HepG2 (cell line): Measurements from ENCODE around the gene DYRK2. TPM values are rescaled to one million over a fixed set of nuclear protein-coding genes. Genes with fewer than 3 reads are reported as not detected.
A peak's percentile ranks its signal among the peaks of the same experiment; 100 is the strongest.

Source experiments
- ATAC-seq: fragments of 200-7000 bp; cut with Tn5 transposase; 3 replicates; pipeline ENCODE4 v1.9.1; 2020; ENCODE audit warnings: mild to moderate bottlenecking, moderate library complexity
- BruUV-seq: library from RNA; stranded (reverse); fragments of 400-500 nt; replicated peaks from 2 replicates; lab custom pipeline; 2021; lab: Mats Ljungman, UMichigan
- CTCF ChIA-PET: fragments of 300-600 bp; formaldehyde crosslinking; extraction: SDS; loops from one replicate; lab custom pipeline; 2021; ENCODE audit warnings: low total read pairs, inconsistent platforms, low intra/inter-chr PET ratio; lab: Yijun Ruan, JAX
- POLR2A ChIA-PET: fragments of 350-600 bp; sonication (Branson Sonifier 250); formaldehyde crosslinking; loops from one replicate; lab custom pipeline; 2020; ENCODE audit warnings: antibody characterized with exemption, inconsistent platforms; lab: Yijun Ruan, JAX
- DNase-seq: peaks from one replicate; pipeline ENCODE4 v3.0.0-alpha.2; 2015; ENCODE audit warnings: low spot score
- FAIRE-seq: peaks from 3 replicates; lab custom pipeline; 2011; peaks lifted over from hg19 to GRCh38; lab: Jason Lieb, UNC
- H2AFZ ChIP-seq: one replicate; pipeline ENCODE4 v1.6.1; 2011; ENCODE audit warnings: low read length, inconsistent platforms
- H3K27ac ChIP-seq: fragments of 300-600 bp; 3 replicates; pipeline ENCODE4 v1.8.0; 2011; ENCODE audit warnings: mixed run types, mild to moderate bottlenecking, mixed read lengths, low read length, inconsistent platforms; ENCODE audit not compliant: insufficient read depth; ENCODE audit errors: extremely low read length
- H3K27me3 ChIP-seq, 2 experiments: fragments of 200-600 bp in 1 of 2; 2 replicates in 1 of 2; 3 replicates in 1 of 2; pipeline versions ENCODE4 v1.6.0 to v1.8.0; 2011; ENCODE audit warnings: low read length in 2 of 2, mild to moderate bottlenecking in 2 of 2, moderate library complexity in 2 of 2, inconsistent platforms in 1 of 2; ENCODE audit not compliant: insufficient read depth in 2 of 2, control insufficient read depth in 1 of 2
- H3K36me3 ChIP-seq, 2 experiments: fragments of 200-600 bp in 1 of 2; replicated peaks in 1 of 2; 2 replicates in 1 of 2; 3 replicates in 1 of 2; pipeline versions ENCODE4 v1.5.1 to v1.8.0; 2011; ENCODE audit warnings: low read length in 2 of 2, inconsistent platforms in 1 of 2; ENCODE audit not compliant: insufficient read depth in 2 of 2, control insufficient read depth in 1 of 2
- H3K4me1 ChIP-seq: 2 replicates; pipeline ENCODE4 v1.5.1; 2012; ENCODE audit warnings: low read length, inconsistent platforms; ENCODE audit not compliant: insufficient read depth
- H3K4me2 ChIP-seq: 2 replicates; pipeline ENCODE4 v1.6.0; 2011; ENCODE audit warnings: low read depth, low read length, inconsistent platforms
- H3K4me3 ChIP-seq, 3 experiments: fragments of 200-600 bp in 1 of 3; sonication (generic), shearing (Covaris generic) in 1 of 3; replicated peaks in 1 of 3; 2 replicates each; pipeline ENCODE4 v1.5.1; 2011 to 2016; ENCODE audit warnings: low read length in 3 of 3, inconsistent platforms in 2 of 3, low read depth in 2 of 3, mild to moderate bottlenecking in 2 of 3, control low read depth in 1 of 3, mixed read lengths in 1 of 3; ENCODE audit not compliant: insufficient read depth in 1 of 3
- H3K79me2 ChIP-seq: one replicate; pipeline ENCODE4 v1.6.1; 2011; ENCODE audit warnings: low read length, inconsistent platforms; ENCODE audit not compliant: insufficient read depth
- H3K9ac ChIP-seq: 2 replicates; pipeline ENCODE4 v1.6.0; 2011; ENCODE audit warnings: mild to moderate bottlenecking, low read depth, low read length, inconsistent platforms; ENCODE audit not compliant: insufficient read depth
- H3K9me3 ChIP-seq: 2 replicates; pipeline ENCODE4 v1.5.1; 2012; ENCODE audit warnings: mild to moderate bottlenecking, low read length
- H4K20me1 ChIP-seq: 2 replicates; pipeline ENCODE4 v1.6.0; 2011; ENCODE audit warnings: inconsistent platforms, mild to moderate bottlenecking, low read length, moderate library complexity; ENCODE audit not compliant: insufficient read depth
- FOXA1 ChIP-seq, 2 experiments: fragments of 450-650 bp in 1 of 2; sonication (generic) in 1 of 2; formaldehyde crosslinking in 1 of 2; IDR thresholded peaks; 2 replicates each; pipeline versions ENCODE4 v1.4.0 to v1.6.1; 2016 to 2020; ENCODE audit warnings: missing genetic modification reagents in 1 of 2
- FOXA3 ChIP-seq: IDR thresholded peaks from 2 replicates; pipeline ENCODE4 v1.6.1; 2016; ENCODE audit warnings: missing genetic modification reagents, missing compliant biosample characterization
- FOXP1 ChIP-seq, 2 experiments: fragments of 450-650 bp in 1 of 2; IDR thresholded peaks; 2 replicates each; pipeline ENCODE4 v1.6.1; 2017 to 2018; ENCODE audit warnings: antibody characterized with exemption in 1 of 2
- ISL2 ChIP-seq: sonication (generic); formaldehyde crosslinking; IDR thresholded peaks from 2 replicates; pipeline ENCODE4 v1.5.0; 2020; ENCODE audit warnings: missing genetic modification reagents
- SNAPC4 ChIP-seq: sonication (generic); formaldehyde crosslinking; IDR thresholded peaks from 2 replicates; pipeline ENCODE4 v1.4.0; 2020; ENCODE audit warnings: mild to moderate bottlenecking, missing genetic modification reagents
- SOX13 ChIP-seq, 3 experiments: fragments of 450-650 bp in 1 of 3; sonication (generic) in 1 of 3; formaldehyde crosslinking in 1 of 3; IDR thresholded peaks in 2 of 3; conservative IDR thresholded peaks in 1 of 3; 2 replicates each; pipeline versions ENCODE4 v1.5.0 to v1.6.1; 2016 to 2020; ENCODE audit warnings: antibody characterized with exemption in 1 of 3, mild to moderate bottlenecking in 1 of 3, missing compliant biosample characterization in 1 of 3, missing genetic modification reagents in 1 of 3, moderate library complexity in 1 of 3
- U2AF2 ChIP-seq: fragments of 200-400 bp; formaldehyde crosslinking; IDR thresholded peaks from 2 replicates; pipeline ENCODE4 v1.6.1; 2017; ENCODE audit warnings: low read depth, mild to moderate bottlenecking, low read length
- ZNF839 ChIP-seq: sonication (generic); formaldehyde crosslinking; IDR thresholded peaks from 2 replicates; pipeline ENCODE4 v1.4.0; 2020; ENCODE audit warnings: missing genetic modification reagents, mild to moderate bottlenecking, borderline replicate concordance
- WGBS: methylation state at CpG from one replicate; pipeline ENCODE4 v1.1.6; 2017; ENCODE audit warnings: low lambda C conversion rate; 5-methylcytosine and 5-hydroxymethylcytosine counted together
- in situ Hi-C: cut with HindIII; loops from 2 replicates; pipeline ENCODE4 v1.10.0; 2017; ENCODE audit warnings: low pct_unique_long_range_greater_than_20kb; ENCODE audit not compliant: extremely low pct_ligation_motif_present
- intact Hi-C: fragments of 100-400 bp; cut with micrococcal nuclease; formaldehyde crosslinking; loops from one replicate; pipeline ENCODE4 v1.10.0; 2022; ENCODE audit not compliant: unreplicated experiment
- polyA plus RNA-seq, 8 experiments: library from polyadenylated mRNA; depleted of rRNA in 3 of 8; stranded (reverse) in 7 of 8; unstranded in 1 of 8; fragments of >200 nt; fragmentation: Illumina TruSeq in 4 of 8; extraction: Trizol in 4 of 8; gene quantifications; 2 replicates each; pipeline versions ENCODE4 v1.2.1 to v1.2.3, GENCODE V29; 2011 to 2016; ENCODE audit warnings: low read depth in 4 of 8, missing spikeins in 1 of 8, mixed read lengths in 1 of 8; ENCODE audit not compliant: insufficient read depth in 1 of 8
- total RNA-seq, 5 experiments: library from RNA; depleted of rRNA; stranded (reverse); fragments of >200 nt; fragmentation: Illumina TruSeq; extraction: Trizol; gene quantifications; 2 replicates each; pipeline ENCODE4 v1.2.3, GENCODE V29; 2016; ENCODE audit warnings: low read depth in 1 of 5
- TF ChIP-seq, protein P1 (sequence below): IDR thresholded peaks from 2 replicates; pipeline ENCODE4 v1.6.1; 2012; ENCODE audit warnings: low read depth, low read length, improper control_type of control experiment

The DYRK2 gene
- total and polyA plus RNA-seq, 2 of the 13 experiments (the other 11 are each of a cell fraction or from before 2014, with no cell fraction given) = 8.2 to 11.5 TPM

- Histone ChIP-seq H3K9me3 (no peaks in the 10 kb centered on the region), H3K4me3 (no peak overlapping the region), H3K36me3 (no peaks in the 10 kb centered on the region), H4K20me1 (no peaks in the 10 kb centered on the region), H2AFZ (no peak overlapping the region), H3K27me3 (no peaks in the 10 kb centered on the region), H3K27ac (no peak overlapping the region), H3K79me2 (no peaks in the 10 kb centered on the region), H3K4me1 (peaks cover 19% of the 10 kb centered on the region), H3K9ac (no peak overlapping the region), H3K4me2 (no peak overlapping the region)
- ChIA-PET CTCF (no interaction called here), POLR2A (no interaction called here)
- no peak for FAIRE-seq
- intact Hi-C loops = no loop called here
- WGBS = 50% methylated on average over 1 of the region's 1 CpG
- no TSS peak for BruUV-seq
- ATAC-seq = no peak
- no peak for DNase-seq
- in situ Hi-C loops = no loop called here
- no peak for TF ChIP-seq ZNF839 (CRISPR knock-in tag)
Observed at GRCh38 chr12:67712011-67712410, 63.5 kb downstream of the DYRK2 start.

DNA sequence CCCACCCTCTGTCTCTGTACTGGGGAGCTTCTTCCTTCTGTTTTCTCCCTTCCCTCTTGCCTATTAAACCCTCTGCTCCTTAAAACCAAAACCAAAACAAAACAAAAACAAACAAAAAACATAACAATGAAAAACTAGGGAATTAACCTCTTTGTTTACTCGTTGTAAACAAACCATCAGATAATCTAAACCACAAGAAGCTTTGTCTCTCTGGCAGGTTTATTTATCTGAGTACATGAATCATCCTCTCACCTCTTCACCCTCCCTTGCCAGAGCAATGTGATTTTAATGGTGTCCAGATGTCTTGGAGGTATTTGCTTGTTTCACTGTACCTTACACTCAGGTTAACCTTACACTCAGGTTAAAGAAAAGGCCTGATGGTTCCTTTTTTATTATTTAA lies 66.1 kb downstream of the DYRK2 start:
- Histone ChIP-seq H3K4me3 (no peak overlapping the region), H3K27me3 (no peaks in the 10 kb centered on the region), H3K79me2 (no peaks in the 10 kb centered on the region), H3K27ac (no peak overlapping the region), H3K4me1 (peaks cover 23% of the 10 kb centered on the region), H4K20me1 (no peaks in the 10 kb centered on the region), H3K36me3 (no peaks in the 10 kb centered on the region), H3K9ac (no peak overlapping the region), H2AFZ (no peak overlapping the region), H3K9me3 (no peaks in the 10 kb centered on the region), H3K4me2 (no peak overlapping the region)
- 0% methylated on average over 1 of the region's 1 CpG for WGBS
- no peak for DNase-seq
- intact Hi-C loops (no loop called here), in situ Hi-C loops (no loop called here)
- no peak for ATAC-seq
- POLR2A ChIA-PET = no interaction called here
- no TSS peak for BruUV-seq
- CTCF ChIA-PET = no interaction called here
- FAIRE-seq = no peak
- TF ChIP-seq FOXA3 (CRISPR knock-in tag) (peak; percentile 23; the same call in 1 of the 2 replicates), SNAPC4 (CRISPR knock-in tag) (no peak), FOXA1 (IDR thresholded peaks at IDR 0.05) (peak; percentile 78; the same call in 1 of the 2 replicates), FOXA1 (CRISPR knock-in tag; IDR thresholded peaks at IDR 0.05) (no peak), ISL2 (no peak), SOX13 (IDR thresholded peaks at IDR 0.05) (no peak), SOX13 (CRISPR knock-in tag; conservative IDR thresholded peaks at IDR 0.05 in 1 of 2, IDR thresholded peaks at IDR 0.05 in 1 of 2) (peak in 1 of 2 experiments; percentile 39; a peak in 1 of 4 replicates), FOXP1 (IDR thresholded peaks at IDR 0.05) (peak; percentile 28; the same call in 1 of the 2 replicates), FOXP1 (CRISPR knock-in tag; IDR thresholded peaks at IDR 0.05) (peak; percentile 42; the same call in 1 of the 2 replicates), U2AF2 (no peak)
- TF ChIP-seq, protein P1, sequence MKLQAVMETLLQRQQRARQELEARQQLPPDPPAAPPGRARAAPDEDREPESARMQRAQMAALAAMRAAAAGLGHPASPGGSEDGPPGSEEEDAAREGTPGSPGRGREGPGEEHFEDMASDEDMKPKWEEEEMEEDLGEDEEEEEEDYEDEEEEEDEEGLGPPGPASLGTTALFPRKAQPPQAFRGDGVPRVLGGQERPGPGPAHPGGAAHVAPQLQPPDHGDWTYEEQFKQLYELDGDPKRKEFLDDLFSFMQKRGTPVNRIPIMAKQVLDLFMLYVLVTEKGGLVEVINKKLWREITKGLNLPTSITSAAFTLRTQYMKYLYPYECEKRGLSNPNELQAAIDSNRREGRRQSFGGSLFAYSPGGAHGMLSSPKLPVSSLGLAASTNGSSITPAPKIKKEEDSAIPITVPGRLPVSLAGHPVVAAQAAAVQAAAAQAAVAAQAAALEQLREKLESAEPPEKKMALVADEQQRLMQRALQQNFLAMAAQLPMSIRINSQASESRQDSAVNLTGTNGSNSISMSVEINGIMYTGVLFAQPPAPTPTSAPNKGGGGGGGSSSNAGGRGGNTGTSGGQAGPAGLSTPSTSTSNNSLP = peak; percentile 61
